AG04449 (cell line): ENCODE results near the gene MFF.

Experiments
- CTCF ChIA-PET: fragments of 350-600 bp; formaldehyde crosslinking; extraction: SDS; loops from one replicate; lab custom pipeline; 2021; ENCODE audit warnings: antibody characterized with exemption; lab: Yijun Ruan, JAX
- POLR2A ChIA-PET: fragments of 400-600, 350-600 bp; formaldehyde crosslinking; extraction: SDS; loops from one replicate; lab custom pipeline; 2020; ENCODE audit warnings: antibody characterized with exemption, inconsistent platforms; lab: Yijun Ruan, JAX
- DNase-seq: peaks from one replicate; pipeline ENCODE4 v3.0.0-alpha.2; 2010; ENCODE audit warnings: low read depth, low spot score
- H3K4me3 ChIP-seq: 2 replicates; pipeline ENCODE4 v1.5.1; 2011; ENCODE audit warnings: low read depth, mild to moderate bottlenecking, control low read depth, low read length
- CTCF ChIP-seq: IDR thresholded peaks from one replicate; pipeline ENCODE4 v1.5.1; 2011; ENCODE audit warnings: mild to moderate bottlenecking, moderate library complexity, low read length, control low read depth, inconsistent platforms; ENCODE audit not compliant: insufficient read depth; ENCODE audit errors: missing control alignments

Gene MFF

GRCh38 chr2:227367427-227367795, 42.4 kb downstream of the MFF start:
- no peak for DNase-seq
- TF ChIP-seq CTCF: no peak
- ChIA-PET POLR2A (interaction anchor here (0.7 kb wide), 1 partner anchor 41 kb away, joined by 3 read pairs; no protein-coding TSS in a partner anchor), CTCF (no interaction called here)
- no peak overlapping the region for H3K4me3 ChIP-seq

- no peak overlapping the region for H3K4me3 ChIP-seq
- CTCF ChIA-PET: no interaction called here
- POLR2A ChIA-PET: no interaction called here
- no peak for TF ChIP-seq CTCF
- DNase-seq: no peak
Observed at GRCh38 chr2:227368574-227368973, 43.5 kb downstream of the MFF start.

- no peak for TF ChIP-seq CTCF
- no peak overlapping the region for H3K4me3 ChIP-seq
- ChIA-PET CTCF (no interaction called here), POLR2A (no interaction called here)
- no peak for DNase-seq
Observed at GRCh38 chr2:227370092-227370491, 45.0 kb downstream of the MFF start.

- DNase-seq: no peak
- POLR2A ChIA-PET: no interaction called here
Observed at GRCh38 chr2:227370791-227371312, 45.8 kb downstream of the MFF start.

GRCh38 chr2:227373389-227373788, 48.3 kb downstream of the MFF start:
- CTCF ChIA-PET: interaction anchor here (1.4 to 1.5 kb wide), 2 partner anchors 9 to 33 kb away, joined by 3 to 4 read pairs; no protein-coding TSS in a partner anchor
- TF ChIP-seq CTCF: no peak
- POLR2A ChIA-PET: interaction anchor here (1.2 kb wide), 1 partner anchor 8 kb away, joined by 4 read pairs; no protein-coding TSS in a partner anchor
- no peak overlapping the region for H3K4me3 ChIP-seq
- no peak for DNase-seq

More at GRCh38 chr2:227370791-227371312, 45.8 kb downstream of the MFF start:
- CTCF ChIA-PET: no interaction called here
- no peak for TF ChIP-seq CTCF
- no peak overlapping the region for H3K4me3 ChIP-seq

- no peak for TF ChIP-seq CTCF
Observed at GRCh38 chr2:227374158-227374557, 49.1 kb downstream of the MFF start.

More at GRCh38 chr2:227374158-227374557, 49.1 kb downstream of the MFF start:
- H3K4me3 ChIP-seq: no peak overlapping the region
- POLR2A ChIA-PET: no interaction called here
- CTCF ChIA-PET: interaction anchor here (1.5 kb wide), 1 partner anchor 32 kb away, joined by 4 read pairs; no protein-coding TSS in a partner anchor
- DNase-seq: no peak
